GM12874 (cell line): ENCODE results near the gene HELZ2.

Experiments used
- TF ChIP-seq, protein P1 (sequence below): IDR thresholded peaks from 2 replicates; pipeline ENCODE4 v1.5.1; 2011; ENCODE audit warnings: low read depth, mild to moderate bottlenecking, control low read depth, low read length, moderate library complexity; ENCODE audit not compliant: insufficient read depth

The HELZ2 gene

DNA sequence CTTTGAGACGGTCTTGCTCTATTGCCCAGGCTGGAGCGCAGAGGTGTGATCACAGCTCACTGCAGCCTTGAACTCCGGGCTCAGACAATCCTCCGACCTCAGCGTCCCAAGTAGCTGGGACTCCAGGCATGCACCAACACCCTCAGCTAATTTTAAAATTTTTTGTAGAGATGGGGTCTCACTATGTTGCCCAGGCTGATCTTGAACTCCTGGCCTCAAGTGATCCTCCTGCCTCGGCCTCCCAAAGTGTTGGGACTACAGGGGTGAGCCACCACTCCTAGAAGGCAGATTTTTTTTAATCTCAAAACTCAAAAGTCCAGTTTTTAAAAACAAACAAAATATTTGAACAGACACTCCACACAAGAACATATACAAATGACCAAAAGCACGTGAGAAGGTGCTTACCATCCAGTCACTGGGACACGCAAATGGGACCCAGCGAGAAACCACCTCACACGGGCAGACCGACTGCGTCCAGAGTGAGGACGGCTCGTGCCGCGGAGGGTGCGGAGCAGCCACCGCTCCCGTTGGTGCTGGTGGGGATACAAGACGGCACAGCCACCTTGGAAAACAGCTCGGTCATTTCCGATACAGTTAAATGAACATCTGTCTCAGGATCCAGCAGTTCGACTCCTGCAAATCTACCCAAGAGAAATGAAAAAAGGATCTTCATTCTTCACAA lies 8.5 kb upstream of the HELZ2 start:
- TF ChIP-seq, protein P1, sequence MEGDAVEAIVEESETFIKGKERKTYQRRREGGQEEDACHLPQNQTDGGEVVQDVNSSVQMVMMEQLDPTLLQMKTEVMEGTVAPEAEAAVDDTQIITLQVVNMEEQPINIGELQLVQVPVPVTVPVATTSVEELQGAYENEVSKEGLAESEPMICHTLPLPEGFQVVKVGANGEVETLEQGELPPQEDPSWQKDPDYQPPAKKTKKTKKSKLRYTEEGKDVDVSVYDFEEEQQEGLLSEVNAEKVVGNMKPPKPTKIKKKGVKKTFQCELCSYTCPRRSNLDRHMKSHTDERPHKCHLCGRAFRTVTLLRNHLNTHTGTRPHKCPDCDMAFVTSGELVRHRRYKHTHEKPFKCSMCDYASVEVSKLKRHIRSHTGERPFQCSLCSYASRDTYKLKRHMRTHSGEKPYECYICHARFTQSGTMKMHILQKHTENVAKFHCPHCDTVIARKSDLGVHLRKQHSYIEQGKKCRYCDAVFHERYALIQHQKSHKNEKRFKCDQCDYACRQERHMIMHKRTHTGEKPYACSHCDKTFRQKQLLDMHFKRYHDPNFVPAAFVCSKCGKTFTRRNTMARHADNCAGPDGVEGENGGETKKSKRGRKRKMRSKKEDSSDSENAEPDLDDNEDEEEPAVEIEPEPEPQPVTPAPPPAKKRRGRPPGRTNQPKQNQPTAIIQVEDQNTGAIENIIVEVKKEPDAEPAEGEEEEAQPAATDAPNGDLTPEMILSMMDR = no peak

DNA sequence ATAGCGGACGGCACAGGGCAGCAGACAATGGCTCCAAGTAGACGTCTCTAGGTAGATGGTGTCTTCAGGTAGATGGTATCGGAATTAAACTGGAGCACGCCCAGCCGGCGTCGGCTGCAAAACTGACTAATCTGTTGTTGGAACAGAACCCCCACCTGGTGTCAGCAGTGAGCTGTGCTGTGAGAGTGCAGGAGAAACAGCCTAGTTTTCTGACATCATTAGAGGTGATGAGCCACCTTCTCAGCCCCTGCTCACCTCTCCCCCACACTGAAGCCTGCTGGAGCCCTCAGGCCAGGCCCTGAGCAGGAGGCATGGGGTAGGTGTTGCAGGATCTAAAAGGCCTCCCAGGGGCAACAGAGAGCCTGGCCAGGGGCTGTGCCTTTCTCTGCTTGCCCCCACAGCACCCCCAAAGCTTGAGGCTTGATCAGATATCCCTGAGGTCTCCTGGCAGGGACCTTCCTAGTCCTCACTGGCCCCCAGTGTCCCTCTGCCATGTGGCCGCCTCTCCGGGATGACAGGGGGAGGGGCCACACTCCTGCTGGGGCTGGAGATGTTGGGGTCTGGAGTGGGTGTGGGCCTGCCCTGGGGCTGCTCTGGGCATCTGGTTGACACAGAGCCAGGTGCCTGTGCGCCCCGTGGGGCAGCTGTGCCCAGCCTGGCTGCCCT lies 6.9 kb upstream of the HELZ2 start:
- TF ChIP-seq, protein P1 = peak; percentile 62

DNA sequence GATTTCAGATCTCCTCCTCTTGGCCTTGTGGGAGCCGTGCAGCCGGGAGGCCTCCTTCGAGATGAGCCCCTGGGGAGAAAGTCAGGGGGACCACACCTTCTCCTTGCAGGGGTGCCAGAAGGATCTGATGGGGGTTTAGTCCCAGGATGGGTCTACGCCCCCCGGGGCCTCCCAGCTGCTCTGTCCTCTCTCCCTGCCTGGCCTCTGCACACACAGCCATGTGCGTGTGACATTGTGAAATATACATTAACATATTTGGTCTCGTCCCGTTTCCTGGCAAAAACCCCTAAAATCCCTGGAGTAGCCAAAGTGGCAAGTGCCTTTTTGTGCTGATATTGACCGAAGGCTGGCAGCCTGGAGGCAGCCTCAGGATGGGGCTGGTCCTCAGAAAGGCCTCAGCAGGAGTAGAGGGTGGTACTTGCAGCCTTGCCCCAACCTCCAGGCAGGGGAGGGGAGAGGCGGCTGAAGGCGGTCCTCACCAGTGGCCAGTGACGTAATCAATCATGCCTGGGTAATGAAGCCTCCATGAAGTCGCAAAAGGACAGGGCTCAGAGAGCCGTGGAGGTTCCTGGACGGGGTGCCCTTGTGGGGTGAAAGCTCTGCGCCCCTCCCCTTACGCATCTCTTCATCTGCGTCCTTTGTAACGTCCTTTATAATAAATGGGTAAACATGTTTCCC lies 5.1 kb upstream of the HELZ2 start:
- TF ChIP-seq, protein P1 = no peak

DNA sequence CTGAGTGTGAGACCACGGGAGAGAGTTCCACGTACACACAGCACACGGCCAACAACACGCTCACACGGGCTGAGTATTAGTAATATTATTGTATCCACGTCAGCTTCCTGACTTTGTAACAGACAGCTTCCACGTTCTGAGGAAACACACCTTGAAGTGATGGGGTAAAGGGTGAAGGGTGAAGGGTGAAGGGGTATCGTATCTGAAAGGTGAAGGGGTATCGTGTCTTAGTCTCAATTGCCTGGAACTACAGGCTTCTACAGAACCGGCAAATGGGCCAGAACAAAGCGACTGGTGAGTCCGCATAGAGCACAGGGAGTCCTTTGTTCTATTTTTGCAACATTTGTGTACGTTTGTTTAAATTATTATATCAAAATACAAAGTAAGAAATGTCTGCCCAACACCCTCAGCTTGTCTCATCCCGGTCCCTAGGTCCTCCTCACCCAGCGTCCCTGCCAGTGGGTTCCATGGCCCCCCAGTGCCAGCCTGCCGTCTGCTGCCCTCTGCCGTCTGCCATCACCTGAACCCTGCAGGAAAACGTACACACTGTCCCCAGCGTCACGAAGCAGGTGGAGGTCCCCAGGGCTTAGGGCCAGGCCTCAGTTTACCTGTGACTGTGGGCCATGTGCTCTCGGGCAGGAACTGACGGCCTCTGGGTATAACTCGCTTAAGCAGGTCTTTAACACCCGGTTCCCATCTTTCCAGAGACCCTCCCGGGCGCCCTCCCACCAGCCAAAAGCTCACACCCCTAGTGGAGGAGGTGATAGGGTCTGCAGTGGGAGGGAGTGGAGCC lies 4.4 kb upstream of the HELZ2 start:
- TF ChIP-seq, protein P1 = peak; percentile 18; the same call in 1 of the 2 replicates

DNA sequence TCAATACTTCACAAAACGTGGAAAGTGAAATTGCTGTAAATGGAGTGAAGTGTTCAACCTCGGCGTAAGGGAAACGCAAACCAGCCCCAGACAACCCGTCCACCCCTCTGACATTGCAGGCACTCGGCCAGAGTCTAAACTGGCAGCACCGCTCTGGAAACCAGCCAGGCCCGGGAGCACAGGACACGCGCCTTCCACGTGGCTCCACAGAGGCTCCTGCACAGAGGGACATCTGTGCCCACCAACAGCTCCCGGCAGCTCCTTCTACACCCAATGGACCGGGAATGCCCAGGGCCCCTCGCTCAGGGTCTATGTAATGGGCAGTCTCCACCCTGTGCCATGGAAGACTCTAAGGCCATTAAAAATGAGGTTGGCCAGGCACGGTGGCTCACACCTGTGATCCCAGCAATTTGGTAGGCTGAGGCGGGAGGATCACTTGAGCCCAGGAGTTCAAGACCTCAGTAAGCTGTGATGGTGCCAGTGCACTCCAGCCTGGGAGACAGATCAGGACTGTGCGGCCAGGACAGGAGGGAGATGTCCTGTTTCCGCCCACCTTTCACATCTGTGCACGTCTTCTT lies 3.4 kb upstream of the HELZ2 start:
- TF ChIP-seq, protein P1 = no peak

DNA sequence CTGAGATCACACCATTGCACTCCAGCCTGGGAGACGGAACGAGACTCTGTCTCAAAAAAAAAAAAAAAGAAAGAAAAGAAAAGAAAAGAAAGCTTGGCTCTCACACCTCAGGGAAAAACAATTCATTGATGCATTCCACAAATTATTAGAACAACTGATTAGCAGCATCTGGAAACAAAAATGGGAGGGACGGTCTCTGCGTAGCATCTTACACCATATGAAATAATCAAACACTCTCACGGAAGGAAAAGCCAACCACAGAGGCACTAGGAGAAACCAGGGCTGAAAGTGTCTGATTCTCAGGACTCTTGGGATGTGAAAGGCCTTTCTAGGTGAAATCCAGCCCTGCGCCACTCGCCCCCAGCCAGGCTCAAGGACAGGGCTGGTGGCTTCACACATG lies 2.3 kb upstream of the HELZ2 start:
- TF ChIP-seq, protein P1 = no peak
